ENCODE data around the gene SNAI1.
"Not testable (repeated sequence)": the region's sequence is repeated elsewhere in the genome, so short reads cannot be mapped to it uniquely, and the experiment has no call there.

SNAI1 gene

DNA sequence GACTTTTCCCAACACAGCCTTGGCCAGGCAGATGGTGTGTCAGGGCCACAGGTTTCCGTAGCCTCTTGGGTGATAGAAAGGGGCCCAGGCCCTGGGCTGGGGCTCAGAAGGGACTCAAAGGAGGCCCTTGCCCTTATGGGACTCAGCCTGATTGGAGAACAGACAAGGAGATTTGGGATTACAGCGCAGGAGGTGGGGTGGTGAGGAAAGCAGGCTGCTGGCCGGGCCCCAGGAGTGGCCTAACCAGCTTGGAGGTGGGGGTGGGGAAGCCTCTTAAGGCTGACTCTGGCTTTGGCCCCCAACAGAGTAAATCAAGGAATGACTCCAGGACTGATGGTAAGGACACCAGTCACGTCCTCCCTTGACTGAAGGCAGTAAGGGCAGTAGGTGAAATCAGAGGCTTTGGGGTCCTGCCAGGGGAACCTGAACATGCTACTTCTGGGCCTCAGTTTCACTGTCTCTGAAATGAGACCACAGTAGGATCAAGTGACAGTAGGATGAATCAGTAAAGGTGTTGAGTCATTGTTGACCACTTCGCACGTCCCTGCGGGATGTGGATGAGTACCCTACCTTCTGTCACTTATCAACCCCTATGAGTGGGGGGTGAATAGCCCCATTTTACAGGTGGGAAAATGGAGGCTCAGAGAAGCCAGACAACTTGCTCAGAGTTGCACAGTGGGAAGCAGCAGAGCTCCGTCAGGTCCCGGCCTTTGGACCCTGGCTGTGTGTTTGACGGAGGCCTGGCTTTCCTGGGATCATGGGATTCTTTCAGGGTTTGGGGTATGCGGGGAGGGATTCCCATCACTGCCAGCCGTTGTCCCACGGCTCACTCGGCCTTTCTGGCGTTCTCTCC, 4.5 kb downstream of the SNAI1 start:
- DNase-seq: no peak

DNA sequence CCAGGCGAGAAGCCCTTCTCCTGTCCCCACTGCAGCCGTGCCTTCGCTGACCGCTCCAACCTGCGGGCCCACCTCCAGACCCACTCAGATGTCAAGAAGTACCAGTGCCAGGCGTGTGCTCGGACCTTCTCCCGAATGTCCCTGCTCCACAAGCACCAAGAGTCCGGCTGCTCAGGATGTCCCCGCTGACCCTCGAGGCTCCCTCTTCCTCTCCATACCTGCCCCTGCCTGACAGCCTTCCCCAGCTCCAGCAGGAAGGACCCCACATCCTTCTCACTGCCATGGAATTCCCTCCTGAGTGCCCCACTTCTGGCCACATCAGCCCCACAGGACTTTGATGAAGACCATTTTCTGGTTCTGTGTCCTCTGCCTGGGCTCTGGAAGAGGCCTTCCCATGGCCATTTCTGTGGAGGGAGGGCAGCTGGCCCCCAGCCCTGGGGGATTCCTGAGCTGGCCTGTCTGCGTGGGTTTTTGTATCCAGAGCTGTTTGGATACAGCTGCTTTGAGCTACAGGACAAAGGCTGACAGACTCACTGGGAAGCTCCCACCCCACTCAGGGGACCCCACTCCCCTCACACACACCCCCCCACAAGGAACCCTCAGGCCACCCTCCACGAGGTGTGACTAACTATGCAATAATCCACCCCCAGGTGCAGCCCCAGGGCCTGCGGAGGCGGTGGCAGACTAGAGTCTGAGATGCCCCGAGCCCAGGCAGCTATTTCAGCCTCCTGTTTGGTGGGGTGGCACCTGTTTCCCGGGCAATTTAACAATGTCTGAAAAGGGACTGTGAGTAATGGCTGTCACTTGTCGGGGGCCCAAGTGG, 5.3 kb downstream of the SNAI1 start:
- DNase-seq: no peak

DNA sequence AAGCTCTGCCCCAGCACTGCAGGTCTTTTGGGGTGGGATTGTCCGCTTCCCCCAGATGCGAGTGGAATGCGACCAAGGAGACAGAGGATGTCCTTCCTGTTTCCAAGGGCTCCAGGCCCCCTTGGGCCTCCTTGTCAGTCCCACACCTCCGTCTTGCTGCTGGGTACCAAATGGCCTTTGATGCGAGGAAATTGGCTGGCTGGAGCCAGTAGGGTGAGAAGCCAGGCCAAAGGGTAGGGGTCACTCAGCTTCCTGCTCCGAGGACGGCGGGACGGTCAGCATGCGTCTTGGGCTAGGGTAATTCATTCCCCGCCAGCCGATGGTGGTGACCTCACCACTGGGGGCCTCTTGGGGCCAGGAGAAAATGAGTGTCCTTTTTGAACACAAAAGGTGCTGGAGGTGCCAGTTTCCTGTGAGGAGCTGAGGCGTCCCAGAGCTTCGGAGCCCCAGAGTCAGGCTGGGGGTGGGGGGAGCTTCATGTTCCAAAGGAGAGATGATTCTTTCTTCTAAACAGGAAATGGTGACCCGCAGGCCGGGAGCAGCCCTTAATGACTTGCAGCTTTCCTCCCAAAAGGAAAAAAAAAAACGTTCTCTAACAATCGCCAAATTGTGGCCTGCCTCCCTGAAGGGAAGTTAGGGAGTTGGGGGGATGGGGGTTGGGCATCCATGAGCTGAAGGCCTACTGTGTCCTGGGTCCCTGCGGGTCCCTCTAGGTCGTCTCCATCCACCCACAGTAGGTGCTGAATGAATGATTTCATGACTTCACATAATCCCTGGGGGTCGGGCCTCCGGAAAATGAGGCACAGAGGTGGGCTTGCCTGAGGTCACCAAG, 6.7 kb downstream of the SNAI1 start:
- peak; percentile 90 for DNase-seq

GRCh38 chr20:49990271-49990720, 7.5 kb downstream of the SNAI1 start:
- peak; percentile 87 for DNase-seq

GRCh38 chr20:49993301-49993751, 10.5 kb downstream of the SNAI1 start:
- no peak for DNase-seq

DNA sequence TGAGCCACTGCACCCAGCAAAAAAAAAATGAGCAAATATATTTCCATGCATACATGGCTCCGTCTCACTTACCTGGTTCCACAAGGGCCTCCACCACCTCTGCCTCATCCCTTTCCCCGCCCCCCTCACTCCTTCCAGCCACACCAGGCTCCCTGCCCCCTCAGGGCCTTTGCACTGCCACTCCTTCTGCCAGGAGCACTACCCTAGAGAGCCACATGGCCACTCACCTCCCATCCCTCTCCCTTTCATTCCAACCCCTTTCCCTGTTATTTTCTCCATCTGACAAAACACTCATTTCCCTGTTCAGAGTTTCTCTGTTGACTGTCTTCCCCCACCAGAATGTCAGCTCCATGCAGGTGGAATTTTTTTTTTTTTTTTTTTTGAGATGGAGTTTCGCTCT, 12.8 kb downstream of the SNAI1 start:
- DNase-seq: no peak

DNA sequence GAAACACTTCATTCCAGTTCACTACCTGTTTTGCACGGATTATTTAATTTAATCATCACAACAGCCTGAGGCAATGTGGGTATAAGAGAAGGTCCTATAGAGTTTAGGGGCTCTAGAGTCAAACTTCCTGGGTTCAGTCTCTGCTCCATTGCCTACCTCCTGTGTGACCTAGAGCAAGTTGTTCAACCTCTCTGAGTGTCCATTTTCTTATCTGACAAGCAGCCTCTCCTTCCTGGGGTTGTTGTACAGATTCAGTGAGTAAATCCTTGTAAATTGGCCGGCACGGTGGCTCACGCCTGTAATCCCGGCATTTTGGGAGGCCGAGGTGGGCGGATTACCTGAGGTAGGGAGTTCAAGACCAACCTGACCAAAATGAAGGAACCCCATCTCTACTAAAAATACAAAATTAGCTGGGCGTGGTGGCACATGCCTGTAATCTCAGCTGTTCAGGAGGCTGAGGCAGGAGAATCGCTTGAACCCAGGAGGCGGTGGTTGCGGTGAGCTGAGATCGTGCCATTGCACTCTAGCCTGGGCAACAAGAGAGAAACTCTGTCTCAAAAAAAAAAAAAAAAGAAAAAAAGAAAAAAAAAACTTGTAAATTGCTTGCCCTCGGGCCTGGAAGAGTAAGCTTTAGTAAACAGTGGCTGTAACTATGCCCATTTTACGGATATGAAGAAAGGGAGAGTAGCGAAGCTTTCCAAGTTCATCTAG, 15.9 kb downstream of the SNAI1 start:
- DNase-seq: not testable (repeated sequence)

DNA sequence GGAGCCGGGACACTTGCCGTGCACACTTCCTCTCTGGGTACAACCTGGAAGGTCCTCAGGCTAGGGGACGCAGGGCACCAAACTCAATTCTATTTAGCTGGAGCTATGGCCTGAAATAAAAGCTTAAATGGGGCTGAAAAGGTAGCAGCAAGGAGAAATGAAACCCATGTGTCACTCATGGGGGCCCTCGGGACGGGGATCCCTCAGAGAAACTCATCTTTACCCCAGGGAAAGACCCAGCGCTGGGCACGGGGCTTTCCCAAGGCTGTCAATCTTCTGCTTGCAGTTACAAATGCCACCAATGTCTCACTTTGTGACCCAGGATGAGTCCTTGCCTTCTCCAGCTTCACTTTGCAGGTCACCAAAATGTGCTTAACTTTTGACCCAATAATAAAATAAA, 16.5 kb downstream of the SNAI1 start:
- no peak for DNase-seq

- DNase-seq: not testable (repeated sequence)
These were observed 17.9 kb downstream of the SNAI1 start for GRCh38 chr20:50000548-50001222.

GRCh38 chr20:50001784-50002311, 19.1 kb downstream of the SNAI1 start:
- no peak for DNase-seq

DNA sequence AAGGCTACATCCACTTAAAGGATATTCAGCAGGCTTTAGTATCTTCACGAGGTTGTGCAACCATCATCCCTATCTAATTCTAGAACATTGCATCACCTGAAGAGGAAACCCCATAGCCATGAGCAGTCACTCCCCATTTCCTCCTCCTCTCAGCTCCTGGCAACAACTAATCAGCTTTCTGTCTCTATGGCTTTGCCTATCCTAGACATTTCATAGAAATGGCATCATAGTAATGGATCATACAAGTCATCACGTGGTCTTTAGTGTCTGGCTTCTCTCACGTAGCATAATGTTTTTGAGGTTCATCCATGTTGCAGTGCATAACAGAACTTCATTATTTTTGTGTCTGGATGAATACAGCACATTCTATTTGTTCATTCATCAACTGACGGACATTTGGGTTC, 20.5 kb downstream of the SNAI1 start:
- DNase-seq: no peak

DNA sequence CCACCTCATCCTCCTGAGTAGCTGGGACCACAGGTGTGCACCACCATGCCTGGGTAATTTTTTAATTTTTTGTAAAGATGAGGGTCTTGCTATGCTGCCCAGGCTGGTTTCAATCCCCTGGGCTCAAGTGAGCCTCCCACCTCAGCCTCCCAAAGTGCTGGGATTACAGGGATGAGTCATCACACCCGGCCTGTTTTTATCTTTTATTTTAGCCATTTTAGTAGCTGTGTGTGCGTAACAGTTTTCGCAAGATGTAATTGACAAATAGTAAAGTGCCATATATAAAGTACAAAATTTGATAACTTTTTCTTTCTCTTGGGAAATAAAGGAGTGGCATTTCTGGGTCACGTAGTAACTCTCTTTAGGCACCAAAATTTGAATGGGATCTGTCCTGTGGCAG, 21.4 kb downstream of the SNAI1 start:
- DNase-seq: no peak

DNA sequence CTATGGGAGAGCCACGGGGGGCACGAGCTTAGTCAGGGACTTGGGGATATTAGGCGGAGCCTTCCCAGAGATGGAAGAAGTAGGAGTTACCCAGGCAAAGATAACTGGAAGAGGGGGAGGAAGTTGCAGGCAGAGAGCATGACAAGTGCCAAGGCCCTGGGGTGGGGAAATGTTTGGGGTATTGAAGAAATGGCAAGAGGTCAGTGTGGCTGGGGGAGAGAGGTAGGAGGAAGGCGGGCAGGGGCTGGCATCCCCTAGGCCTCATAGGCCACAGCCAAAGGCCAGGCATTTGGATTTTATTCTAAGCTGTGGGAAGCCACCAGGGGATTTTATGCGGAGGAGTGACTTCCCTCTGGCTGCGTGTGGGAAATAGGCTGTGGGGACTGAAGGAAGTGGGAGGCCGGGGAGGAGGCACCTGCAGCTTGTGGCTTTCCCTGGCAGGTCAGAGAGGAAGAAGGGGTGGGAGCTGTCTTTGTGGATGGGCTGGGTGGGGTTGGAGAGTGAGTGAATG, 22.7 kb downstream of the SNAI1 start:
- DNase-seq: no peak

- no peak for DNase-seq
These were observed 24.6 kb downstream of the SNAI1 start for GRCh38 chr20:50007369-50007768.

DNA sequence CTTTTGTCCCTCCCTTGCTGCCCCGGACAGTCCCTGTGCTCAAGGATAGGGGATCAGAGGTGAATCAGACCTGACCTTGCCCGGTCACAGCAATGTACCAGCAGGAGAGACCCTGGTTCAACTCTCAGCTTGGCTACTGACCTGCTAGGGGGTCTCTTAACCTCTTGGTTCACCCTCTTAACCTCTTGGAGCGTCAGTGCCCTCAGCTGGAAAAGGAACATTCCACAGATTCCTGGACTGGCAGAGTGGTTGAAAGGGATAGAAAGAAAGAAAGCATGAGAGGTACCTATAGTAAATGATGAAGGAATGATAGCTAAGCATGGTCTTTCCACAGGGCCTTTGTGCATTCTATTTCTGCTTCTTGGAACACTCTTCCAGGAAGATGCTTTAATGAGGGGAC, 25.2 kb downstream of the SNAI1 start:
- no peak for DNase-seq

DNA sequence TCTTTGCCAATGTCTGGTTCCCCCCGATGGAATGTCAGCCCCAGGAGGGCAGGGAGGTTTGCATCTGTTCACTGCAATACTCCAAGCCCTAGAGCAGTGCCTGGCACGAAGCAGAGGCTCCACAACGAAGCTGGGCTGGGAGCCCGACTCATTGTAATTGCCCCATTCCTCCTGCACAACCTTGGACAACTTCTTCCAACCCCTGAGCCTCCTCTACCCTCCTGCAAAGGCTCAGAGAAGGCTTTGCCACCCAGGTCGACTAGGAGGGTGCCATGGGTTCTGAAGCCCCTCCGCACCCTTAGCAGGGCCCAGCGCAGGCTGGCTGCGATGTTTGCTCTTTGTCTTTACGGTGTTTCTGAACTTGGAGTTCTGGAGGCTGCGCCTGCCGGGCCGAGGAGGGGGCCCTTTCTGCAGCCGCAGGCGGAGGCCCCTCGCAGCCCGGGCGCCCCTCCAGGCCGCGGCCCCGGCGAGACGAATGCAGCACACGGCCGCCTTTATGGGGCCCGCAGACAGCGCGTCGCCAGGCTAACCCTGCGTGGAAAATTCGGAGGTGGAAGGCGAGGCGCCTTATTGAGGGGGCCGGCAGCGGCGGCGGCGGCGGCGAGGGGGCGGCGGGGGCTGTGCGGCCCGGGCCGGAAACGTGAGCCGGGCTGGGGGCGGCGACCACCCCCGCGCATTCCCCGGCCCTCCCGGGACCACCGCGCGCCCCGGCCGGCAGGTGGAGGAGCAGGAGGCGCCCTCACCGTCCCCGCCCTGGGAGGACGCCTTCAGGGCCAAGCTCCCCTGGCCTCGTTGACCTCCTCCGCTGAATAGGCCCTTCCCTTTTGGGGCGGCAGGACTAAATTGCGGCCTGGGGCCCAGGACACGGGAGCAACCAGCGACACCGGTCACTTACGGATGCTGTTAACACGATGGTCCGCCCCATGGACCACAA, 27.0 kb downstream of the SNAI1 start:
- DNase-seq: no peak

DNA sequence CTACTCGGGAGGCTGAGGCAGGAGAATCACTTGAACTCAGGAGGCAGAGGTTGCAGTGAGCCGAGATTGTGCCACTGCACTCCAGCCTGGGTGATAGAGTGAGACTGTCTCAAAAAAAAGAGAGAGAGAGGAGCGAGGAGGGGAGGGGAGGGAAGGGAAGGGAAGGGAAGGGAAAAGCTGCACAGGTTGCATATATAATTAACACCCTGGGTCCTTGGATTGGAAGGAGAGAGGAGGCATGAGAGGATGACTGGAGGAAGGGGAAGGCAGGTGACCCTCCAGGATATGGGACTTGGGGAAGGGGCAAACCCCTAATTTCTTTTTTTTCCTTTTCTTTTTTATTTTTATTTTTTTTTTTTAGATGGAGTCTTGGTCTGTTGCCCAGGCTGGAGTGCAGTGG, 28.8 kb downstream of the SNAI1 start:
- DNase-seq: not testable (repeated sequence)

DNA sequence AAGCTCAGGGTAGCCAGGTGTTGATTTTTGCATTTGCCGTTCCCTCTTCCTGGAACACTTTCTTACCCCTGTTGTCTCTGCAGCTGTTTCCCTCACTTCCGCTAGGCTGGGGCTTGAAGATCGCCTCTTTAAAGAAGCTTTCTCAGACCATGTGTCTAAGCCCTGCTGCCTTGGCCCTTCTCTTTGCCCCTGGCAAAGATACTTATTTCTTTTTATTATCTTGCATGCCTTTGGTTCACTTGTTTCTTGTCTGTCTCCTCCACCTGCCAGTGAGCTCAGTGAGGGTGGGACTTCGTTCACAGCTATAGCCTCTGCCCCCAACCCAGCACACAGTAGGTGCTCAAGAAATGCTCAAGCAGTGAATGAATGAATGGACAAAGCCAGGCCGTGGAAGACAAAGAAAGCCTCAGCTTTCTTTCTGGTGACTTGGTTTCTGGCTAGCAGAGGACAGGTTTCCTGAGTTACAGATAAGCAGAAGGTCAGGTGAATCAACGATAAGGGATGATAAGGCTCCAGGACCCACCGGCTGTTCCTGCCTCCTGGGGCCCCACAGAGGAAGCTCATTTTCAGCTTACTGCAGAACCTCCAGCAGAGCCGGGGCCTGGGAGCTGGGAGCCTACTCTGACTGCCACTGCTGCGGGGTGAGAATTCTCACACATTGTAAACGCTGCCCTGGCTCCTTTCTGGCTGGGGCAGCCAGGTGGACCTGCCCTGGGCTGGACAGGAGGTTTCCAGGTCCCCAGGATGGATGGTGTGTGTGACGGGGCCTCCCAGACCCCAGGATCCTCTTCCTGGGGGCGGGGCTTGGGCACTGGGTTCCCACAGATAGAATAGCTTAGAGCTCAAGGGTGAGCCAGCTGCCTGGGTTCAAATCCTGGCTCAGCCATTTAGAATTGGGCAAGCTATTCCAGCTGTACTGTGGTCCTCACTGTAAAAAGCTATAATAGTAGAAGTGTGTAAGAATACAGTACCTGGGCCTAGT, 29.8 kb downstream of the SNAI1 start:
- no peak for DNase-seq

- DNase-seq: no peak
These were observed 31.2 kb downstream of the SNAI1 start for GRCh38 chr20:50013976-50014375.
